NCI-H2227 (cell line): ENCODE data around the gene ARL15.
"Not testable (repeated sequence)": the region's sequence is repeated elsewhere in the genome, so short reads cannot be mapped to it uniquely, and the experiment has no call there.

Experiments used
- DNase-seq: peaks from one replicate; lab custom pipeline; 2025; ENCODE audit not compliant: unreplicated experiment; lab: John Stamatoyannopoulos, UW

The ARL15 gene

DNA sequence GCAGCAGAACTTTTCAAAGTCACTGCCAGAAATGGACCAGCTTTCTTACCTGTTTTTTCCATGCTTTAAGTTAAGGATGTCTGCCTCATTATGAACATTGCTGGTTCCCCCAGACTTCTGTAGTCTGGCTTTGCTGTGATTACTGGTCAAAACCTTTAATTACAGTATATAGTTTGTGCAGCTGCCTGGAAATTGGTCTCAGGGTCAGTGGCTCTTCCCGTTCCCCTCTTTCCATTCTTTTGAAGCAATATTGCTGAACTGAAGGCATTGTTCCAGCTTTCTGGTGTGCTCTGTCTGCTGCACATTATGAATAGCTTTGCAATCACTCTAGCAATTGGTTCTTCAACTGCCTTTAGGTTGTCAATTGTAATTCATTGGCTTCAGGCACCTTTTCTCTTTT, 206.5 kb downstream of the ARL15 start:
- DNase-seq, result peak; percentile 72

DNA sequence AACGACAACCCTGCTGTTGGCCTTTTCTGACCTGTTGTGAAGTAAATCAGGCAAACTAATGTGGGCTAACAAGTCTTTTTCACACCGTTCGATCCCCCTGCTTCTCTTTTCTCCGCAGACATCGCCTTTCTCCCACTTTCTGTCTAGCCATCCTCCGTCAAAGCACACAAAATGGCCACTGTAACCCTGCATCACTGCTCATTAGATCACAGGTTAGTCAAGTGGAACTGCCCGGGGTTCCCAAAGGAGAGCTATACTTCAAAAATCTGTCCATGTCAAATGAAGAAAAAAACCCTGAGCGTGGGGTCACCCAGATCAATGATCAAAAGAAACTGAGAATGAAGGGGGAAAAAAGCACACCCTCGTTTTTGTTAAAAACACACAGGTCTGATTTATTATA, 212.1 kb downstream of the ARL15 start:
- no peak for DNase-seq

DNA sequence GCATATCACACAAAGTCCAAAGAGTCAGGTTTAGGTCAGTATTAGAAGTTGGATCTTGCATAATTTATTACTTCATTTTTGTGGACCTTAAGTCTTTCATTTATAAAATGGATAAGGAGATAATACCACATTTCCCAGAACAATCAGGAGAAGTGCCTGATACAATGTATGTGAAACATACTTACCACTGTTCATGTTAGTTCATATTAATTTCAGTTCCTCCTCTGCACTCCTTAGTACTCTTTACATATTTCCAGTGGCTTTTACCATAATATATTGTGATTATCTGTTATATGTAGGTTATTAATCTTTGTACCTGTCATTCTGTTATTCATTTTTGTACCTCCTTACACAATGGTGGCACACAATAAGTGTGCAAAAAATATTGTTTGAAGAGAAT, 214.4 kb downstream of the ARL15 start:
- DNase-seq, result no peak

DNA sequence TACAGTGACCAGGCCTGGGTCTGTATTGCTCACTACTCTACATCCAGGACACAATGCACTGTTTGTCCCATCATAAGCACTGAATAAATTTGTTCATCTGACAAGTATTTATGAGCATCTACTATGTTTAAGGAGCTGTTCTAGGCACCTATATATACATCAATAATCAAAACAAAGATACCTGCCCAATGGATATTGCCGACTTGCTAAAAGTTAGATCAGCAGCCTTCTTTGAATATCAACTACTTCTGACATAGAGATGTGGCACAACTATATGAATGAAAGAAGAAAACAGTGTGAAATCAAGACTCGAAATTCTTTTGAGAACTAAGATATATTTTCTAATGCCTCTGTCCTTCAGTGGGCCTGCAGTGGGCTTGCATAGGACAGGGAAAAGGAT, 215.7 kb downstream of the ARL15 start:
- DNase-seq, result no peak

DNA sequence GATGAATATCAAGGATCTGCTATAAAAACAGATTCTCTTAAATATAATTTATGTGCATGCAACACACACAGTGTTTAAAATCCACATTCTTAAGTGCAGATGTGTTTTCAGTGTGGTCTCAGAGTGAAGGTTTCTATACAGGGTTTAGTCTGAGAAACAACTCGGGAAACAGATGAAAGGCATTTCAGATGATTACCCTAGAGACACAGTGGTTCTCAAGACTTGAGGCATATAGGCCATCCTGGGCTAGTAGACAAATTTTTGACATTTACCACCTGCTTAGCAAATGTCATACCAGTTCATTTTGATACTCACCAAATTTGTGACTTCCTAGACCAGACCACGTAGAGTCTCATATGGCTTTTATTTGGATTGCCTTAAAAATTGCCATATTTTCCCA, 216.5 kb downstream of the ARL15 start:
- DNase-seq, result no peak

DNA sequence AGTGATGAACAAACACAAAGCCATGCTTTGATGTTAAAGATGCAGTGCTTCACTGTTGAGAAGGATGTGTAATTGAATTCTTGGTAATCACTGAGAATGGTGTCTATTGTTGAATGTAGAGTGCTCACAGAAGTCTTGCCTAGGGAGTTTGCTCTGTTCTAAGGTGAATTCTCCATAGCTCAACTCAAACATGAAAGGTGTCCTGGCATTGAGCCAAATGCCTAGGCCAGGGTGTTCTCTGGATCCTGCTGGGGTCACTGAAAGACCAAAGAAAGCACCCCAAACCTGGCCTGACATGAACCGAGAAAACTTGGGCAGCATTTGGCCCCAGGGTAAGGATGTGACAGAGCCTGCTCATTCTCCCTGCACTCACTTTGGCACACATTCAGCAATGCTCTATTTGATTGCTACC, 217.3 kb downstream of the ARL15 start:
- DNase-seq, result no peak

DNA sequence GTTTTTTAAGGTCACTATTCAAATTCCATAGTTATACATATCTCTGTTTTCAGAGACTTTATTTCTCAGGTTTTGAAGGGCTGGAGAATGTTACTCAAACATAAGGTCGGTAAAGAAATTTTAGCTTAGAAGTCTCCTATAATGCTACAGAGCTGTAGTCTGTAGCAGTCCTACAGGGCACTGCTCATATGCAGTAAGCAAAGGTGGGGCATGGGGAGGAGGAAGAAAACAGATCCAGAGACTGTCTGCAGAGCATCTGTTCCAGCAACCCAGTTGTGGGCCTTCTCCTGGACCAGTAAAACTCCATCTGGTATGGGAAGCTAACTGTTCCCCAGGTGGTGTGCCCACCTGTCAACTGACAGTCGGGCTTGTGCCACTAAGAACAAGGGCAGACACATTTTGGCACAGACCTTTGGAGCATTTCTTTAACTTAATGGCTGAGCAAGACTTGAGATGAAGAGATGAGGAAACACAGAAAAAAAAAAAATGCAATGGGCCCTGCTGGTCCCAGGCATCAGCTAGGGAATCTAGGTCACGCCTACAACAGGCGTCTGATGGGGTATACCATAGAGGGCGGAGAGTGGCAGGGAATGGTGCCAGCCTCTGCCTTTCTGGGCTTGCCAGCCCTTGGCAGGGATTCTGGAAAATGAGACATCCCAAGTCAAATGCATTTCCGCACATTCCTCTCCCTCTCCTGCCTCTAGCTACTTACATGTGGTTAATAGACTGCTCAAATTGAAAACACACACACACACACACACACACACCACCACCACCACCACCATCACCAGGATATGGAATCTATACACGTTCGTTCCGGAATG, 218.9 kb downstream of the ARL15 start:
- DNase-seq, result no peak

DNA sequence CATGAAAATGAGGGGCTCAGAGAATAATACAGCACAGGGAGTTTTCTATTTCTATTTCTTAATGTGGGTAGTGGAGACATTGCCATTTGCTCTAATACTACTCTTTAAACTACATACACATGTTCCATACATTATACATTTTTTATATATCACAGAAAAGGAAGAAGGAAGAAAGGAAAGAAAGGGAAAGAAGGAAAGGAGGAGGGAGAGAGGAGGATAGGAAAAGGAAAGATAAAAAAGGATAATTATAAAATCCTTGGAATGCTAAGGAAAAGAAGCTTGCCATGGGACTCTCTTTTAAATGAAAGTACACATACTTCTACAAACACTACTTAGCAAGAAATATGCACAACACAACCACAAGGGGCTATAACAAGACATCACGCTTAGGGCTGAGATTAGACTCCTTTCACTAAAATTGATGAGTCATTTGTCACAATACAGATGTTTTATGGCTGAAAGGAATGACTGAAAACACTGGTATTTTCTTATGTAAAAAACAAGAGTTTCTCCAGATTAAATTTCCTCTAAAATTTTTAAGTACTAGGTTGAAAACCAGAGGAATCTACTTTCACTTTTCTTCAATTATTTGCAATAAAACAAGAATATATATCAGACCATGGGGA, 219.8 kb downstream of the ARL15 start:
- DNase-seq, result no peak

DNA sequence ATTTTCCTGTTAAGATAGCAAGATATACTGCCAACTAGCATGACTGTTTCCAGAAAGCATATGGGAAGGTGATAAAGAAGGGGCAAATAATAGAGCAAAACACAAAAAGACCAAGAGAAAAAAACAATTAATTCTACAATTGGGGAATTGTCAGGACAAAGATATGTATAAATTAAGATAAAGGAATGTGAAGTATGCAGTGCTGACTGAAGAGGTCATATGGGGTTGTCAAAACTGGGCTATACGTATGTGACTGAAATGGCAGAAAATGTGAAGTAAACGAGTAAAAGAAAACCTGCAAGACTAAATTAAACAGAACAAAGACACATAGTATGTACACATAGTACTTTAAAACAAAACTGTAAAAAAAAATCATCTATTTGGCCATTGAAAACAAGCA, 222.3 kb downstream of the ARL15 start:
- DNase-seq, result no peak

DNA sequence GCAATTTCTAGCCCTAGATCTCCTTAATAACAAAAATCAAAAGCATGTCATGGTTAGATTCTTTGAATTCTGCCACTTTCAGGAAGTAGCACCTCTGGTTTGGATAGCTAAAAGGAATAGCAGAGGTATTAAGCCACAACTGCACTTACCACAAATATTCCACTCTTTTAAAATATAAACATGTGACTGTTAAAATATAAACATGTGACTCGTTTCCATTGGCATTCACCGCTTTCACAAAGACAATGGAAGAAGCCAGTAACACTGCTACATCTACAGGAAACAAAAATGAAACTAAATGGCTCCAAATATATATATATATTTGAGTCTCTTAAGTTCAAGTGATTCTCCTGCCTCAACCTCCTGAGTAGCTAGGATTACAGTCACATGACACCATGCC, 222.9 kb downstream of the ARL15 start:
- DNase-seq, result no peak

DNA sequence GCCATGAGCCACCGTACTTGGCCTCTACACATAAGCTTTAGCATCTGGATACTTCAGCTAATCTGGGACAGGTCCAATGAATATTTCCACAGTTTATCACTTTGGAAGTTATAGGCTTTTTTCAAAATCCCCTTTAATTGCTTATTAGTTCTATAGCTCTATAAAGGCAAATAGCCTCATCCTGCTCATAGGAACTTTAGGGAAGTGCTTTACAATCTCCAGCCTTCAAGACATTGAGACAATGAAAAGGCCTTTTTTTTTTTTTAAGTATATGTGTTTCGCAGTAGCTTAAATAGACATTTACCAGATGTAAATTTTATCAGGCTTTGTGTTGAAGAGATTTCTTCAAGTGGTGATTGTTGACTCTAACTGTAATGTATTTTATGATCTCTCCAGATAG, 224.2 kb downstream of the ARL15 start:
- DNase-seq, result no peak

DNA sequence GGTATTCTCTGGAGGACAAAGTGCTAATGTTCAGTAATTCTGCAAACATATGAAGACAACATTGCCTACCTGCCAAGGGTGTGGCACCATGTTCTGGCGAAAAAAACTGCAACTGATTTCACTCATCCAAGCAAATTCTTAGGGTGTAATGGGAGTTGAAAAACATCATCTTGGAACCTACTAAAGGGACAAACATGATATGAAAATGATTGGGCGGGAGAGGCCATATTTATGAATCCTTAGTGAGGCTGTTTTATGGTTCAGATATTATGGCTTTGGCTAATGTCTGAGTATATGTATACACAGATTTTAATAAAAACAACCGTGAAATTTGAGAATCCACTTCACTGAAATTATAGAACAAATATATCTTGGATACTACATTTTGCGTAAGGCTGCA, 225.7 kb downstream of the ARL15 start:
- DNase-seq, result no peak

DNA sequence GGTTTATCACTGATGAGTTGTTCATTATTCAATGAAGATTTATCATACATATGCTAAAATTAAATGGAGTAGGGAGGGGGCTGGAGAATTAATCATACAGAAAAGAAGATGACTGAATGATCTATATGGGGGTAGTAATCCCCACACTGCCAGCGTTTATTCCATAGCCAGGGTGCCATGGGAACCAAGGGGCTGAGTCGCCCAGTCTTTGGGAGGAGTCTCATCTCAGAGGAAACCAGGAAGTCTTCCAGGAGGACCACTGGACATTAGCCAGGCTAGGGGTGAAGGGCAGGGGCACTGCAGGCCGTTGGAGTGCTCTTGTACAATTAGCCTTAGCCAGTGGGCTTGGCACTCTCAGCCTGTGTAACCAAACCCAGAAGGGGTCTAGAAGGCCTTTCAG, 226.5 kb downstream of the ARL15 start:
- DNase-seq, result no peak

DNA sequence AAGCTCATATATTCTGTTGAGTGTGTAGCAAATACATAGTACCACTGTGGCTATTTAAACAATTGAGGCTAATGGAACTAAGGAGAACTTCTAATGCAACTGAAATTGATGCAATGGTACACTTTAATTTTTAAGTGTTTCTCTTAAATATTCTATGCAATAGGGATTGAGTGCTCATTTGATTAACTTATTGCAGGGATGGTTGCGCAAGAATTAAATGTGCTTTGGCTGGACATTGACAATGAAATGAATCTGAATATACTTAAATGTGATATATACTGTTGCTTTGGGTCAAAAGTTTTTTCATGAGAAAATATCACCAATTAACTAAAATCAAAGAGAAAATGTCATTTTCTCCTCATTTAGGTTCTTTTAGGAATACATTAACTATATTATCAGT, 227.1 kb downstream of the ARL15 start:
- DNase-seq, result no peak

DNA sequence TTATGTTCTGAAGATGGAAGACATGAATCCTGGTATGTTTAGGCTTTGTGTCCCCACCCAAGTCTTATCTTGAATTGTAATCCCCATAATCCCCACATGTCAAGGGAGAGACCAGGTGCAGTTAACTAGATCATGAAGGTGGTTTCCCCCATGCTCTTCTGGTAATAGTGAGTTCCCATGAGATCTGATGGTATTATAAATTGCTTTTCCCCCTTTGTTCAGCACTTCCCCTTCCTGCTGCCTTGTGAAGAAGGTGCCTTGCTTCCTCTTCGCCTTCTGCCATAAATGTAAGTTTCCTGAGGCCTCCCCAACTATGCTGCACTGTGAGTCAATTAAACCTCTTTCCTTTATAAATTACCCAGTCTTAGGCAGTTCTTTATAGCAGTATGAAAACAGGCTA, 229.0 kb downstream of the ARL15 start:
- no peak for DNase-seq

DNA sequence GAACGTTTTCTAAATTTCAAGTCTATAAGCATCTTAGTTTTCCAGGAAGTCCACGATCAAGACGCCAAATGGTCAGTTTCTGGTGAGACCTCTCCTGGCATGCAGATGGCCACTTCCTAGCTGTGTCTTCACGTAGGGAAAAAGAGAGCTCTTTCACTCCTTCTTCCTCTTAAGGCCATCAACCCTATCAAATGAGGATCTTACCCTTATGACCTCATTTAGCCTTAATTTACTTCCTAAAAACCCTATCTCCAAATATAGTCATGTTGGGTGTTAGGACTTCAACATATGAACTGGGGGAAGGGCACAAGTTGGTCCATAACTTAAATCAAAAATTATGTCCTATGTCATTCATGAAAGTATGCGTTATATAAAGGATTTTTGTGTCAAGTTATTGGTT, 229.5 kb downstream of the ARL15 start:
- no peak for DNase-seq

DNA sequence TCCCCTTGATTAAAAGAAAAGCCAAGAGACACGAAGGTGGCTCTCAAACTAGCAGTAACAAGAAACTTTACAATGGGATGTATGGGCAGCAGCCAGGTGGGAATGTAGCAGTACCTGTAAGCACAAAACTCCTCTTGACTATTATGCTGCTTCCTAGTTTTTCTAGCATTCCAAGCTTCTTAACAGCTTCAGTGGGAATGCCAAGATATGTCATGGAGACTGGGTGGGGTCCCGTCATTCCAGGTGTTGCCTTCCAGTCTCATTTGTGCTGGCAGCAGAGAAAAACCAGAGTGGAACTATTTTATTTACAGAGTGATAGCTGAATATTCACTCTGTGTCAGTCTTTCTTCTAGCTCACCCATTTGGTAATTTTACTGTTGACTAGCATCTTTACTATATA, 236.6 kb downstream of the ARL15 start:
- DNase-seq, result no peak

DNA sequence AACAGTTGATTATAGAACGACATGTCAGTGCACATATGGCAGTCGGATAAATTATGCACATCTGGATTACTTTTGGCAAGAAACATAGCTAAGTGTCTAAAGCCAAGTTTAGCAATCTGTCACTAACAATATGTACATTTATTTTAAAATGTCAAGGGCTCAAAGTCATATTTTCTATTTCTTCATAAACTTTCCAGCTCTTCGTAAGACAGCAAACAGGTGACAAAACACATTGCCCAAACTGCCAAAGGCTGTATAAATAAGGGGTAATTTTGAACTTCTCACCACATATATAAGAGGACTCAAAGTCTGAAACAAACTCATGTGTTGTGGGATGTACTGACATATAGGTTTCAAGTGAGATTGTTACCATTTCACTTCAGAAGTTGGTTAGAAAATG, 237.2 kb downstream of the ARL15 start:
- no peak for DNase-seq

DNA sequence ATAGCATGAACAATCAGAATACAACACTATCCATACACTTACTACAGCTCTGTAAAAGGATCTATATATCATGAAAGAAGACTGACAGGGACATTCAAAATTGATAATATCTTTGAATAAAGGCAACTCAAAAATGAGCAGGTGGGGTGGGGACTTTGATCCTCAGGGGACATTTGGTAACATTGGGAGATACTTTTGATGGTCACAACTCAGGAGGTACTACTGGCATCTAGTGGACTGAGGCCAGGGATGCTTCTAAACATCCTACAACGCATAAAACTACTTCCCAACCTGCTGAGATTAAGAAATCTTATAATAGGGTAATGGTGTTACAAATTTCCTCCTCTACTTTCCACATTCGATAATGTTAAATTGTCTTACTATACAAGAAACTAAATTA, 243.9 kb downstream of the ARL15 start:
- no peak for DNase-seq

DNA sequence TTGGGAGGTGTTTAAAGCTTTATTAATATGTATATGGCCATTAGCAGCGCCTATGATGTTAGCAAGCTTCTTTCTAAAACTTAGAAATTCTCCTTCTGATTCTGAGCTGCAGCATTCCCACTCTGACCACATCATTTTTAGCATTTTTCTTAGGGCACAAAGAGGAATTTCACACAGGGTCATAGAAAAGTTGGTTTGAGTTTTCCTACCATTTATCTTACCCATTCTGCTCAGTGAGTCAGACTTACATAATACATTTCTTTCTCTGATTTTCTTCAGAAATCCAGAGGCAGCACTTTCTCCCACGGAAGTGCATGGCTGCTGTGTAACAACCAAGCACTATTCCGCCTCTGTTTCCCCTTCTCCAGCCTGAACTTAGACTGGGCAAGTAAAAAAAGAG, 246.6 kb downstream of the ARL15 start:
- no peak for DNase-seq

DNA sequence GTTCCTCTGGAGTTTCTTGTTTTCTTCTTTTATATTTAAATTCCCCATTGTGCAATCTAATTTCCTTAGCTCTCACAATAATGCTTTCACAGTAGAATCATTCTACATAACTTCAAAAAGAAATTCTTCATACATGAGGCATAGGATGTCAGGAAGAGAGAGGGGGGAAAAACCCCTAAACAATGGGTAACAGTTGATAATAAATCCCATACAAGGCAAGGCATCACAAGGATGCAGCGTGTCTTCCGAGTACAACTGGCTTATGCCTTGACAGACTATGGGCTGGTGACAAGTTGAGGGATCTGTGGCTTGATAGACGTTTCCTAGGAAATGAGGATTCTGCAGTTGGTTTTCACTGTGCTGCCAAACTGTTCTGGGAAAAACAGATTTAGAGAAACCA, 247.4 kb downstream of the ARL15 start:
- no peak for DNase-seq

DNA sequence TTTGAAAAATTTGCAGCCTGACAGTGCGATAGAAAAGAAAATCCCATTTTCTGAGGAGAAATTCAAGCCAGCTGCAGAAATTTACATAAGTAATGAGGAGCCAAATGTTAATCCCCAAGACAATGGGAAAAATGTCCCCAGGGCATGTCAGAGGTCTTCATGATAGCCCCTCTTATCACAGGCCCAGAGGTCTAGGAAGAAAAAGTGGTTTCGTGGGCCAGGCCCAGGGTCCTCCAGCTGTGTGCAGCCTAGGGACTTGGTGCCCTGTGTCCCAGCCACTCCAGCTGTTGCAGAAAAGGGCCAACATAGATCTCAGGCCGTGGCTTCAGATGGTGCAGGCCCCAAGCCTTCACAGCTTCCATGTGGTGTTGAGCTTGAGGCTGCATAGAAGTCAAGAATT, 249.5 kb downstream of the ARL15 start:
- not testable (repeated sequence) for DNase-seq

DNA sequence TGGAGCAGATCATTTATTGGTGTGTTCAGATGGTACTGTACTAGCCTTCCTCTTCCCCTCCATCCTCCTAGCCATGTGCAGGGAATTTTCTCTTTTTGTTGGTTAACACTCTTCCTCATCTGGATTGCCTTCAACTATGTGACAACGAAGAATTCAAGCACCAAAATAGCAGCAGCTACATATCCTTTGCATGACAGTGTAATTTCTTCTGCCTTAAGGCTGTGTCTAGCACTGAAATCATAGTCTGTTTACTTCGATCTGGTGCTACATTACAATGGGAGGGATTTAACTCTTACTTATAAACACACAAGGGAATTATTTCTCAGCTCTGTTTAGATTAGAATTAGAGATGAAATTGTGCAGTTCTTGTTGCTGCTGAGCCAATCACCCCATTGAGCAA, 260.4 kb downstream of the ARL15 start:
- DNase-seq, result no peak
